GM21528 (cell line): Measurements from ENCODE around the gene INO80B.
A peak's percentile ranks its signal among the peaks of the same experiment; 100 is the strongest.

Source experiments
- ATAC-seq: cut with Tn5 transposase; IDR thresholded peaks from one replicate; pipeline ENCODE4 v1.9.1; 2021; ENCODE audit warnings: mild to moderate bottlenecking, moderate library complexity; ENCODE audit not compliant: unreplicated experiment, low FRiP score

Gene INO80B

GRCh38 chr2:74499940-74500577 is 45.2 kb downstream of the INO80B start:
- no peak for ATAC-seq

- no peak for ATAC-seq
These were observed 45.7 kb downstream of the INO80B start for GRCh38 chr2:74500578-74500946.

GRCh38 chr2:74501335-74502071 is 46.6 kb downstream of the INO80B start:
- no peak for ATAC-seq

- ATAC-seq: no peak
These were observed 47.3 kb downstream of the INO80B start for GRCh38 chr2:74502147-74502719.

- ATAC-seq: peak; percentile 24
These were observed 48.0 kb downstream of the INO80B start for GRCh38 chr2:74502720-74503505.

- no peak for ATAC-seq
These were observed 48.9 kb downstream of the INO80B start for GRCh38 chr2:74503506-74504475.

GRCh38 chr2:74504591-74504990 is 49.7 kb downstream of the INO80B start:
- ATAC-seq: no peak

GRCh38 chr2:74505448-74506246 is 50.8 kb downstream of the INO80B start:
- no peak for ATAC-seq

- ATAC-seq: peak; percentile 90
These were observed 52.4 kb downstream of the INO80B start, which contains the start of gene PCGF1 for GRCh38 chr2:74507145-74507925. Gene PCGF1, minus strand, starts transcription at chr2:74507695. Its CDS starts 27 bp downstream, at chr2:74507668.
